B cell (primary cell): ENCODE results near the gene MAN2B2. TPM values are rescaled to one million over a fixed set of nuclear protein-coding genes. Genes with fewer than 3 reads are reported as not detected.

ENCODE experiments used
- ATAC-seq: fragments of 200-7000 bp; cut with Tn5 transposase; one replicate; pipeline ENCODE4 v1.10.0; 2021; ENCODE audit warnings: low read depth, mild to moderate bottlenecking, moderate number of reproducible peaks, moderate library complexity
- CTCF ChIA-PET: fragments of 350-600 bp; sonication (Branson Sonifier 250); formaldehyde crosslinking; loops from one replicate; lab custom pipeline; 2021; ENCODE audit warnings: antibody characterized with exemption, inconsistent platforms; lab: Charles Lee
- POLR2A ChIA-PET: fragments of 350-600 bp; sonication (Branson Sonifier 250); formaldehyde crosslinking; loops from one replicate; lab custom pipeline; 2021; ENCODE audit warnings: antibody characterized with exemption; lab: Charles Lee
- DNase-seq: peaks from one replicate; pipeline ENCODE4 v3.0.0; 2013
- H2AFZ ChIP-seq: 2 replicates; pipeline ENCODE4 v1.6.1; 2012; ENCODE audit warnings: mild to moderate bottlenecking, low read depth, low read length; ENCODE audit not compliant: insufficient read depth, poor library complexity, severe bottlenecking
- H3K27ac ChIP-seq, 2 donors: 1 replicate in 1 of 2; 2 replicates in 1 of 2; pipeline ENCODE4 v1.5.1; 2012 to 2013; ENCODE audit warnings: low read length in 2 of 2, mild to moderate bottlenecking in 2 of 2, moderate library complexity in 1 of 2
- H3K27me3 ChIP-seq, 4 experiments: fragments of 200-600 bp in 1 of 4; sonication (generic) in 1 of 4; replicated peaks in 1 of 4; 1 replicate in 2 of 4; 2 replicates in 2 of 4; pipeline versions ENCODE4 v1.6.1 to v1.7.0; 2013 to 2016; ENCODE audit warnings: low read length in 3 of 4, mild to moderate bottlenecking in 2 of 4, mixed read lengths in 1 of 4, moderate library complexity in 1 of 4; ENCODE audit not compliant: insufficient read depth in 4 of 4, control insufficient read depth in 3 of 4; ENCODE audit errors: control extremely low read depth in 1 of 4
- H3K36me3 ChIP-seq, 2 experiments: replicated peaks in 1 of 2; 1 replicate in 1 of 2; 2 replicates in 1 of 2; pipeline versions ENCODE4 v1.6.1 to v1.7.1; 2013; ENCODE audit warnings: low read length in 1 of 2; ENCODE audit not compliant: insufficient read depth in 2 of 2, control insufficient read depth in 1 of 2; ENCODE audit errors: control extremely low read depth in 1 of 2, extremely low read depth in 1 of 2
- H3K4me1 ChIP-seq, 2 donors: fragments of 200-600 bp in 1 of 2; sonication (generic) in 1 of 2; 1 replicate in 1 of 2; 2 replicates in 1 of 2; pipeline versions ENCODE4 v1.5.1 to v1.6.1; 2013 to 2017; ENCODE audit warnings: low read length in 2 of 2; ENCODE audit not compliant: control insufficient read depth in 2 of 2, insufficient read depth in 2 of 2
- H3K4me2 ChIP-seq: replicated peaks from 2 replicates; pipeline ENCODE3; 2012; ENCODE audit warnings: mild to moderate bottlenecking, low read depth, low read length; ENCODE audit not compliant: poor library complexity, severe bottlenecking
- H3K4me3 ChIP-seq, 5 experiments: fragments of 200-600 bp in 1 of 5; sonication (generic) in 1 of 5; 1 replicate in 3 of 5; 2 replicates in 2 of 5; pipeline versions ENCODE4 v1.5.1 to v1.7.0; 2011 to 2016; ENCODE audit warnings: low read length in 4 of 5, mild to moderate bottlenecking in 4 of 5, low read depth in 2 of 5, control low read depth in 1 of 5, moderate library complexity in 1 of 5; ENCODE audit not compliant: insufficient read depth in 1 of 5; ENCODE audit errors: control extremely low read depth in 1 of 5, extremely low read depth in 1 of 5
- H3K79me2 ChIP-seq: fragments of 200-600 bp; sonication (generic); one replicate; pipeline ENCODE4 v1.6.0; 2016; ENCODE audit warnings: low read length; ENCODE audit not compliant: control insufficient read depth, insufficient read depth
- H3K9ac ChIP-seq: fragments of 200-600 bp; sonication (generic); 2 replicates; pipeline ENCODE4 v1.6.1; 2017; ENCODE audit warnings: mild to moderate bottlenecking, low read length, moderate library complexity
- H3K9me3 ChIP-seq, 3 donors: one replicate each; pipeline versions ENCODE4 v1.6.1 to v1.7.1; 2013; ENCODE audit warnings: low read length in 2 of 3; ENCODE audit not compliant: control insufficient read depth in 2 of 3, insufficient read depth in 1 of 3; ENCODE audit errors: control extremely low read depth in 1 of 3
- H4K20me1 ChIP-seq: 2 replicates; pipeline ENCODE4 v1.6.0; 2012; ENCODE audit warnings: mild to moderate bottlenecking, low read length; ENCODE audit not compliant: insufficient read depth, control insufficient read depth, poor library complexity, severe bottlenecking
- H3K27ac Mint-ChIP-seq: one replicate; pipeline ENCODE4 v1.8.0; 2021; ENCODE audit warnings: mixed read lengths
- H3K27me3 Mint-ChIP-seq: one replicate; pipeline ENCODE4 v1.8.0; 2021; ENCODE audit warnings: mixed read lengths
- H3K4me1 Mint-ChIP-seq: one replicate; pipeline ENCODE4 v1.8.0; 2021; ENCODE audit warnings: mixed read lengths
- H3K4me3 Mint-ChIP-seq: one replicate; pipeline ENCODE4 v1.8.0; 2021; ENCODE audit warnings: mixed read lengths
- H3K9me3 Mint-ChIP-seq: one replicate; pipeline ENCODE4 v1.8.0; 2022; ENCODE audit warnings: mixed read lengths; ENCODE audit not compliant: insufficient read depth
- CTCF ChIP-seq: fragments of 200-600 bp; IDR thresholded peaks from one replicate; pipeline ENCODE4 v1.8.0; 2022; ENCODE audit warnings: antibody characterized with exemption, mild to moderate bottlenecking
- EZH2 ChIP-seq: IDR thresholded peaks from 2 replicates; pipeline ENCODE4 v1.6.1; 2012; ENCODE audit warnings: borderline replicate concordance, low read depth, mild to moderate bottlenecking, moderate library complexity, low read length; ENCODE audit not compliant: insufficient read depth, poor library complexity, severe bottlenecking
- WGBS: methylation state at CpG from one replicate; pipeline ENCODE4 v1.1.5; 2013; ENCODE audit warnings: missing lambda C conversion rate; ENCODE audit not compliant: insufficient coverage; 5-methylcytosine and 5-hydroxymethylcytosine counted together
- intact Hi-C: fragments of 100-400 bp; cut with micrococcal nuclease; formaldehyde crosslinking; loops from one replicate; pipeline ENCODE4 v1.10.0; 2022
- polyA plus RNA-seq: library from polyadenylated mRNA; depleted of rRNA; stranded (reverse); fragments of >200 nt; gene quantifications from 2 replicates; pipeline ENCODE4 v1.2.3, GENCODE V29; 2012
- total RNA-seq, 2 donors: library from RNA; stranded (reverse); fragments of 120-200 nt in 1 of 2; gene quantifications; 1 replicate in 1 of 2; 2 replicates in 1 of 2; pipeline versions ENCODE4 v1.2.3 to v1.2.4, GENCODE V29; 2013 to 2022

MAN2B2 gene
- total and polyA plus RNA-seq, 2 donors (not counting 1 experiment from before 2014, with no cell fraction given): 35.0 to 37.0 TPM

GRCh38 chr4:6658209-6658595 lies 83.2 kb downstream of the MAN2B2 start:
- H2AFZ ChIP-seq: peak overlapping the region; percentile 66
- no peak for ATAC-seq
- TF ChIP-seq CTCF (no peak), EZH2 (no peak)
- peak overlapping the region in 3 of 5 experiments; percentile 25 to 57 (median 44) for H3K4me3 ChIP-seq
- Mint-ChIP-seq H3K9me3 (no peaks in the 10 kb centered on the region), H3K4me3 (peak overlapping the region; percentile 74), H3K27ac (peak overlapping the region; percentile 35), H3K27me3 (peaks cover 27% of the 10 kb centered on the region), H3K4me1 (peaks cover 2% of the 10 kb centered on the region)
- H4K20me1 ChIP-seq: no peaks in the 10 kb centered on the region
- H3K9ac ChIP-seq: peak overlapping the region; percentile 60
- peaks cover 0 to 36% (median 13%) of the 10 kb centered on the region in 4 experiments for H3K27me3 ChIP-seq
- H3K79me2 ChIP-seq: no peaks in the 10 kb centered on the region
- H3K9me3 ChIP-seq: peaks cover 0 to 8% (median 1%) of the 10 kb centered on the region in 3 donors
- ChIA-PET POLR2A (interaction anchor here (0.8 to 1.5 kb wide), 2 partner anchors 18 kb away, joined by 3 read pairs; partner anchors contain the start of gene MRFAP1), CTCF (interaction anchor here (1.0 kb wide), 1 partner anchor 15 kb away, joined by 3 read pairs; a partner anchor contains a TSS)
- intact Hi-C loops: no loop called here
- 98% methylated on average over 6 of the region's 7 CpGs for WGBS
- H3K36me3 ChIP-seq: no peaks in the 10 kb centered on the region
- H3K4me2 ChIP-seq: peak overlapping the region; percentile 77
- no peak for DNase-seq
- H3K4me1 ChIP-seq: peaks cover 8 to 11% of the 10 kb centered on the region in 2 donors
- no peak overlapping the region for H3K27ac ChIP-seq

- H4K20me1 ChIP-seq: no peaks in the 10 kb centered on the region
- peaks cover 31% of the 10 kb centered on the region for H3K27me3 Mint-ChIP-seq
- peaks cover 0 to 39% (median 17%) of the 10 kb centered on the region in 4 experiments for H3K27me3 ChIP-seq
- WGBS: 11% methylated on average over 45 of the region's 52 CpGs
- H3K9me3 Mint-ChIP-seq: no peaks in the 10 kb centered on the region
- peak overlapping the region; percentile 77 for H3K4me2 ChIP-seq
- peaks cover 2% of the 10 kb centered on the region for H3K4me1 Mint-ChIP-seq
- H3K79me2 ChIP-seq: no peaks in the 10 kb centered on the region
- peak overlapping the region; percentile 66 for H2AFZ ChIP-seq
- H3K4me3 ChIP-seq: peak overlapping the region in 3 of 5 experiments; percentile 25 to 57 (median 44)
- H3K4me1 ChIP-seq: peaks cover 11 to 12% of the 10 kb centered on the region in 2 donors
- H3K27ac ChIP-seq: no peak overlapping the region
- H3K9me3 ChIP-seq: peaks cover 0 to 8% (median 1%) of the 10 kb centered on the region in 3 donors
- no peaks in the 10 kb centered on the region for H3K36me3 ChIP-seq
- ChIA-PET POLR2A (interaction anchor here (0.6 to 0.8 kb wide), 3 partner anchors 15 to 393 kb away, joined by 3 to 4 read pairs (median 4); partner anchors contain the start of gene MRFAP1), CTCF (interaction anchor here (1.0 kb wide), 2 partner anchors 15 to 215 kb away, joined by 3 read pairs; a partner anchor contains a TSS)
- TF ChIP-seq EZH2 (no peak), CTCF (no peak)
- ATAC-seq: peak; percentile 64
- peak overlapping the region; percentile 60 for H3K9ac ChIP-seq
- H3K27ac Mint-ChIP-seq: no peak overlapping the region
- peak overlapping the region; percentile 74 for H3K4me3 Mint-ChIP-seq
- intact Hi-C loops: no loop called here
- DNase-seq: peak; percentile 61
These were observed 83.6 kb downstream of the MAN2B2 start for GRCh38 chr4:6658597-6659075.
